ENCODE measurements around the gene DNAJB6.

DNAJB6 gene

GRCh38 chr7:157406971-157407370, 70.2 kb downstream of the DNAJB6 start:
- TF ChIP-seq CTCF (IDR thresholded peaks at IDR 0.05; ENCODE audit: extremely low read depth, insufficient read depth, missing control alignments) = no peak
- in situ Hi-C loops (cut with MboI; ENCODE audit: low pct_unique_long_range_greater_than_20kb, low sequenced_read_pairs, unreplicated experiment) = no loop called here
- DNase-seq (ENCODE audit: low spot score) = no peak

- DNase-seq (ENCODE audit: low spot score) = no peak
- in situ Hi-C loops (cut with MboI; ENCODE audit: low pct_unique_long_range_greater_than_20kb, low sequenced_read_pairs, unreplicated experiment) = no loop called here
- TF ChIP-seq CTCF (IDR thresholded peaks at IDR 0.05; ENCODE audit: extremely low read depth, insufficient read depth, missing control alignments) = no peak
These were observed 70.9 kb downstream of the DNAJB6 start for GRCh38 chr7:157407512-157408257.

GRCh38 chr7:157408258-157409101, 71.7 kb downstream of the DNAJB6 start:
- no peak for TF ChIP-seq CTCF (IDR thresholded peaks at IDR 0.05; ENCODE audit: extremely low read depth, insufficient read depth, missing control alignments)
- DNase-seq (ENCODE audit: low spot score) = no peak
- in situ Hi-C loops (cut with MboI; ENCODE audit: low pct_unique_long_range_greater_than_20kb, low sequenced_read_pairs, unreplicated experiment) = no loop called here

GRCh38 chr7:157409149-157409752, 72.4 kb downstream of the DNAJB6 start:
- in situ Hi-C loops (cut with MboI; ENCODE audit: low pct_unique_long_range_greater_than_20kb, low sequenced_read_pairs, unreplicated experiment) = no loop called here
- no peak for TF ChIP-seq CTCF (IDR thresholded peaks at IDR 0.05; ENCODE audit: extremely low read depth, insufficient read depth, missing control alignments)
- DNase-seq (ENCODE audit: low spot score) = no peak

- TF ChIP-seq CTCF (IDR thresholded peaks at IDR 0.05; ENCODE audit: extremely low read depth, insufficient read depth, missing control alignments) = no peak
- in situ Hi-C loops (cut with MboI; ENCODE audit: low pct_unique_long_range_greater_than_20kb, low sequenced_read_pairs, unreplicated experiment) = no loop called here
- DNase-seq (ENCODE audit: low spot score) = no peak
These were observed 73.2 kb downstream of the DNAJB6 start for GRCh38 chr7:157409753-157410727.
